NCI-H1930 (cell line): ENCODE measurements around the gene ZNF300.
"Not testable (repeated sequence)": the region's sequence is repeated elsewhere in the genome, so short reads cannot be mapped to it uniquely, and the experiment has no call there.

ENCODE experiments used
- DNase-seq, 2 experiments: peaks; one replicate each; lab custom pipeline; 2025; lab: John Stamatoyannopoulos, UW

ZNF300 gene

GRCh38 chr5:150845185-150845859, 59.5 kb downstream of the ZNF300 start:
- DNase-seq, result not testable (repeated sequence)
